Measurements from ENCODE around the gene ZGLP1.

Gene ZGLP1

DNA sequence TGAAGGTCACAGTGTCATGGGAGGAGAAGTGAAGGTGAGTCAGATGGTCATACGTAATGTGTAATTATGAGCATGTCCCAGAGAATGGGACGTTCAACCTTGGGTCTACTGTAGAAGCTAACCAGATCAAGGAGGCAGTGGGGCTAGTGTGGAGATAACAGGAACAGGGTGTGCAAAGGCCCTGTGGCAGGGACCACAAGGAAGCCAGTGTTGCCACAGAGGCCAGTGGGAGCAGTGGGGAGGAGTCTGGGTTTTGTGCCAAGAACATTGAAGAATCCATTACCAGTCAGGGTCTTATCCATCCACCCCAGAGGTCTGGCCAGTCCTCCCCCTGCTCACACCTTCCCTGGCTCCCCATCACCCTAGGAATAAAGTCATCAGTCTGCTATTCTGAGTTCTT is 54.3 kb downstream of the ZGLP1 start:
- in situ Hi-C loops (cut with MboI; ENCODE audit: low pct_unique_long_range_greater_than_20kb, low sequenced_read_pairs, unreplicated experiment), result loop anchor here (25.0 kb wide), 1 partner anchor 318 kb away; the partner anchor contains the start of gene OLFM2
- DNase-seq (ENCODE audit: low spot score), result no peak
- no peak for TF ChIP-seq CTCF (IDR thresholded peaks at IDR 0.05; ENCODE audit: extremely low read depth, insufficient read depth, missing control alignments)

All from GM13977 (cell line).